Measurements from ENCODE around the gene MAPKAP1.

MAPKAP1 gene

GRCh38 chr9:125655691-125656410, 51.2 kb downstream of the MAPKAP1 start:
- DNase-seq (ENCODE audit: low spot score in 2 of 2): no peak
- no peaks in the 10 kb centered on the region for H3K9me3 Mint-ChIP-seq
- no peak overlapping the region for H3K27ac Mint-ChIP-seq (ENCODE audit: low read depth)
- ATAC-seq (replicated peaks; ENCODE audit: extremely low read depth, poor library complexity, severe bottlenecking): no peak
- peaks cover 2% of the 10 kb centered on the region for H3K4me1 Mint-ChIP-seq
- H3K36me3 Mint-ChIP-seq (ENCODE audit: insufficient read depth): peaks cover 5% of the 10 kb centered on the region
- H3K4me3 Mint-ChIP-seq: no peak overlapping the region
- H3K27me3 Mint-ChIP-seq: no peaks in the 10 kb centered on the region

GRCh38 chr9:125655066-125655633, 51.9 kb downstream of the MAPKAP1 start:
- Mint-ChIP-seq H3K9me3 (no peaks in the 10 kb centered on the region), H3K4me1 (peaks cover 9% of the 10 kb centered on the region), H3K36me3 (ENCODE audit: insufficient read depth) (peaks cover 5% of the 10 kb centered on the region), H3K27ac (ENCODE audit: low read depth) (no peak overlapping the region), H3K27me3 (no peaks in the 10 kb centered on the region), H3K4me3 (no peak overlapping the region)
- no peak for DNase-seq (ENCODE audit: low spot score in 2 of 2)
- ATAC-seq (replicated peaks; ENCODE audit: extremely low read depth, poor library complexity, severe bottlenecking): no peak

GRCh38 chr9:125654121-125654520, 52.9 kb downstream of the MAPKAP1 start:
- no peaks in the 10 kb centered on the region for H3K27me3 Mint-ChIP-seq
- no peak for ATAC-seq (replicated peaks; ENCODE audit: extremely low read depth, poor library complexity, severe bottlenecking)
- H3K4me3 Mint-ChIP-seq: no peak overlapping the region
- DNase-seq (ENCODE audit: low spot score in 2 of 2): no peak
- H3K36me3 Mint-ChIP-seq (ENCODE audit: insufficient read depth): peaks cover 5% of the 10 kb centered on the region
- H3K27ac Mint-ChIP-seq (ENCODE audit: low read depth): no peak overlapping the region
- peaks cover 20% of the 10 kb centered on the region for H3K4me1 Mint-ChIP-seq
- H3K9me3 Mint-ChIP-seq: no peaks in the 10 kb centered on the region

GRCh38 chr9:125653325-125653724, 53.7 kb downstream of the MAPKAP1 start:
- no peaks in the 10 kb centered on the region for H3K9me3 Mint-ChIP-seq
- H3K27me3 Mint-ChIP-seq: no peaks in the 10 kb centered on the region
- H3K4me3 Mint-ChIP-seq: no peak overlapping the region
- no peak for ATAC-seq (replicated peaks; ENCODE audit: extremely low read depth, poor library complexity, severe bottlenecking)
- no peak overlapping the region for H3K27ac Mint-ChIP-seq (ENCODE audit: low read depth)
- no peak for DNase-seq (ENCODE audit: low spot score in 2 of 2)
- peaks cover 24% of the 10 kb centered on the region for H3K4me1 Mint-ChIP-seq
- H3K36me3 Mint-ChIP-seq (ENCODE audit: insufficient read depth): peaks cover 5% of the 10 kb centered on the region

- DNase-seq (ENCODE audit: low spot score in 2 of 2) (no peak), ATAC-seq (replicated peaks; ENCODE audit: extremely low read depth, poor library complexity, severe bottlenecking) (no peak)
- H3K9me3 Mint-ChIP-seq: no peaks in the 10 kb centered on the region
- H3K27ac Mint-ChIP-seq (ENCODE audit: low read depth): no peak overlapping the region
- no peak overlapping the region for H3K4me3 Mint-ChIP-seq
- H3K27me3 Mint-ChIP-seq: no peaks in the 10 kb centered on the region
- H3K4me1 Mint-ChIP-seq: peaks cover 28% of the 10 kb centered on the region
- peaks cover 5% of the 10 kb centered on the region for H3K36me3 Mint-ChIP-seq (ENCODE audit: insufficient read depth)
Measured at GRCh38 chr9:125652759-125653158, 54.2 kb downstream of the MAPKAP1 start.

GRCh38 chr9:125652233-125652594, 54.8 kb downstream of the MAPKAP1 start:
- H3K4me1 Mint-ChIP-seq: peaks cover 33% of the 10 kb centered on the region
- peaks cover 6% of the 10 kb centered on the region for H3K36me3 Mint-ChIP-seq (ENCODE audit: insufficient read depth)
- H3K9me3 Mint-ChIP-seq: no peaks in the 10 kb centered on the region
- no peak overlapping the region for H3K27ac Mint-ChIP-seq (ENCODE audit: low read depth)
- no peak for DNase-seq (ENCODE audit: low spot score in 2 of 2)
- H3K4me3 Mint-ChIP-seq: no peak overlapping the region
- no peaks in the 10 kb centered on the region for H3K27me3 Mint-ChIP-seq
- ATAC-seq (replicated peaks; ENCODE audit: extremely low read depth, poor library complexity, severe bottlenecking): no peak

GRCh38 chr9:125651576-125652232, 55.3 kb downstream of the MAPKAP1 start:
- peaks cover 5% of the 10 kb centered on the region for H3K36me3 Mint-ChIP-seq (ENCODE audit: insufficient read depth)
- H3K4me1 Mint-ChIP-seq: peaks cover 39% of the 10 kb centered on the region
- H3K27ac Mint-ChIP-seq (ENCODE audit: low read depth): no peak overlapping the region
- H3K9me3 Mint-ChIP-seq: no peaks in the 10 kb centered on the region
- DNase-seq (ENCODE audit: low spot score in 2 of 2) (no peak), ATAC-seq (replicated peaks; ENCODE audit: extremely low read depth, poor library complexity, severe bottlenecking) (no peak)
- H3K27me3 Mint-ChIP-seq: no peaks in the 10 kb centered on the region
- H3K4me3 Mint-ChIP-seq: no peak overlapping the region

- no peaks in the 10 kb centered on the region for H3K9me3 Mint-ChIP-seq
- peaks cover 1% of the 10 kb centered on the region for H3K36me3 Mint-ChIP-seq (ENCODE audit: insufficient read depth)
- H3K4me3 Mint-ChIP-seq: no peak overlapping the region
- peaks cover 46% of the 10 kb centered on the region for H3K4me1 Mint-ChIP-seq
- ATAC-seq (replicated peaks; ENCODE audit: extremely low read depth, poor library complexity, severe bottlenecking) (no peak), DNase-seq (ENCODE audit: low spot score in 2 of 2) (no peak)
- H3K27ac Mint-ChIP-seq (ENCODE audit: low read depth): peak overlapping the region; percentile 63
- H3K27me3 Mint-ChIP-seq: no peaks in the 10 kb centered on the region
Measured at GRCh38 chr9:125650271-125650737, 56.7 kb downstream of the MAPKAP1 start.

GRCh38 chr9:125649826-125650225, 57.2 kb downstream of the MAPKAP1 start:
- DNase-seq (ENCODE audit: low spot score in 2 of 2): no peak
- peaks cover 50% of the 10 kb centered on the region for H3K4me1 Mint-ChIP-seq
- no peaks in the 10 kb centered on the region for H3K27me3 Mint-ChIP-seq
- ATAC-seq (replicated peaks; ENCODE audit: extremely low read depth, poor library complexity, severe bottlenecking): no peak
- no peak overlapping the region for H3K4me3 Mint-ChIP-seq
- peaks cover 1% of the 10 kb centered on the region for H3K36me3 Mint-ChIP-seq (ENCODE audit: insufficient read depth)
- no peaks in the 10 kb centered on the region for H3K9me3 Mint-ChIP-seq
- H3K27ac Mint-ChIP-seq (ENCODE audit: low read depth): peak overlapping the region; percentile 63

GRCh38 chr9:125649315-125649714, 57.7 kb downstream of the MAPKAP1 start:
- DNase-seq (ENCODE audit: low spot score in 2 of 2) (no peak), ATAC-seq (replicated peaks; ENCODE audit: extremely low read depth, poor library complexity, severe bottlenecking) (no peak)
- Mint-ChIP-seq H3K4me3 (no peak overlapping the region), H3K4me1 (peaks cover 53% of the 10 kb centered on the region), H3K9me3 (no peaks in the 10 kb centered on the region), H3K36me3 (ENCODE audit: insufficient read depth) (peaks cover 1% of the 10 kb centered on the region), H3K27me3 (no peaks in the 10 kb centered on the region), H3K27ac (ENCODE audit: low read depth) (peak overlapping the region; percentile 63)

GRCh38 chr9:125648294-125648693, 58.7 kb downstream of the MAPKAP1 start:
- no peak overlapping the region for H3K27ac Mint-ChIP-seq (ENCODE audit: low read depth)
- H3K27me3 Mint-ChIP-seq: no peaks in the 10 kb centered on the region
- H3K4me3 Mint-ChIP-seq: no peak overlapping the region
- H3K9me3 Mint-ChIP-seq: no peaks in the 10 kb centered on the region
- ATAC-seq (replicated peaks; ENCODE audit: extremely low read depth, poor library complexity, severe bottlenecking) (no peak), DNase-seq (ENCODE audit: low spot score in 2 of 2) (no peak)
- H3K4me1 Mint-ChIP-seq: peaks cover 53% of the 10 kb centered on the region
- peaks cover 1% of the 10 kb centered on the region for H3K36me3 Mint-ChIP-seq (ENCODE audit: insufficient read depth)

GRCh38 chr9:125646621-125647100, 60.3 kb downstream of the MAPKAP1 start:
- no peak for DNase-seq (ENCODE audit: low spot score in 2 of 2)
- peak; percentile 36 for ATAC-seq (replicated peaks; ENCODE audit: extremely low read depth, poor library complexity, severe bottlenecking)
- Mint-ChIP-seq H3K9me3 (no peaks in the 10 kb centered on the region), H3K27ac (ENCODE audit: low read depth) (peak overlapping the region; percentile 95), H3K4me3 (peak overlapping the region; percentile 64), H3K36me3 (ENCODE audit: insufficient read depth) (peaks cover 1% of the 10 kb centered on the region), H3K27me3 (no peaks in the 10 kb centered on the region), H3K4me1 (peaks cover 53% of the 10 kb centered on the region)

GRCh38 chr9:125646217-125646616, 60.8 kb downstream of the MAPKAP1 start:
- Mint-ChIP-seq H3K4me1 (peaks cover 53% of the 10 kb centered on the region), H3K9me3 (no peaks in the 10 kb centered on the region), H3K36me3 (ENCODE audit: insufficient read depth) (peaks cover 1% of the 10 kb centered on the region), H3K27ac (ENCODE audit: low read depth) (peak overlapping the region; percentile 95), H3K4me3 (peak overlapping the region; percentile 64), H3K27me3 (no peaks in the 10 kb centered on the region)
- no peak for DNase-seq (ENCODE audit: low spot score in 2 of 2)
- peak; percentile 28 for ATAC-seq (replicated peaks; ENCODE audit: extremely low read depth, poor library complexity, severe bottlenecking)

All from central memory CD8-positive, alpha-beta T cell (primary cell).